VCaP (cell line): ENCODE results near the gene NIM1K.
A peak's percentile ranks its signal among the peaks of the same experiment; 100 is the strongest.
"Not testable (repeated sequence)": the region's sequence is repeated elsewhere in the genome, so short reads cannot be mapped to it uniquely, and the experiment has no call there.

Experiments used
- H3K27ac ChIP-seq: fragments of 450-650 bp; 2 replicates; pipeline ENCODE4 v1.5.1; 2017
- CTCF ChIP-seq: fragments of 450-650 bp; conservative IDR thresholded peaks from 2 replicates; pipeline ENCODE4 v1.5.1; 2017; ENCODE audit warnings: mild to moderate bottlenecking, moderate library complexity

NIM1K gene

GRCh38 chr5:43152946-43153345, 39.1 kb upstream of the NIM1K start:
- no peak overlapping the region for H3K27ac ChIP-seq
- TF ChIP-seq CTCF, result no peak

- no peak for TF ChIP-seq CTCF
- H3K27ac ChIP-seq, result no peak overlapping the region
Observed at GRCh38 chr5:43154469-43154868, 37.6 kb upstream of the NIM1K start.

GRCh38 chr5:43155394-43156096, 36.5 kb upstream of the NIM1K start:
- no peak for TF ChIP-seq CTCF
- H3K27ac ChIP-seq, result no peak overlapping the region

GRCh38 chr5:43156388-43156787, 35.6 kb upstream of the NIM1K start:
- no peak for TF ChIP-seq CTCF
- H3K27ac ChIP-seq, result no peak overlapping the region

GRCh38 chr5:43157068-43157467, 35.0 kb upstream of the NIM1K start:
- no peak for TF ChIP-seq CTCF
- H3K27ac ChIP-seq, result no peak overlapping the region

- no peak for TF ChIP-seq CTCF
Observed at GRCh38 chr5:43161244-43161643, 30.8 kb upstream of the NIM1K start.

GRCh38 chr5:43164801-43165200, 27.2 kb upstream of the NIM1K start:
- not testable (repeated sequence) for H3K27ac ChIP-seq

More at GRCh38 chr5:43161244-43161643, 30.8 kb upstream of the NIM1K start:
- H3K27ac ChIP-seq, result peak overlapping the region; percentile 43

GRCh38 chr5:43165323-43165722, 26.7 kb upstream of the NIM1K start:
- H3K27ac ChIP-seq, result no peak overlapping the region
- no peak for TF ChIP-seq CTCF
